ENCODE data around the gene RPP30.

The RPP30 gene

DNA sequence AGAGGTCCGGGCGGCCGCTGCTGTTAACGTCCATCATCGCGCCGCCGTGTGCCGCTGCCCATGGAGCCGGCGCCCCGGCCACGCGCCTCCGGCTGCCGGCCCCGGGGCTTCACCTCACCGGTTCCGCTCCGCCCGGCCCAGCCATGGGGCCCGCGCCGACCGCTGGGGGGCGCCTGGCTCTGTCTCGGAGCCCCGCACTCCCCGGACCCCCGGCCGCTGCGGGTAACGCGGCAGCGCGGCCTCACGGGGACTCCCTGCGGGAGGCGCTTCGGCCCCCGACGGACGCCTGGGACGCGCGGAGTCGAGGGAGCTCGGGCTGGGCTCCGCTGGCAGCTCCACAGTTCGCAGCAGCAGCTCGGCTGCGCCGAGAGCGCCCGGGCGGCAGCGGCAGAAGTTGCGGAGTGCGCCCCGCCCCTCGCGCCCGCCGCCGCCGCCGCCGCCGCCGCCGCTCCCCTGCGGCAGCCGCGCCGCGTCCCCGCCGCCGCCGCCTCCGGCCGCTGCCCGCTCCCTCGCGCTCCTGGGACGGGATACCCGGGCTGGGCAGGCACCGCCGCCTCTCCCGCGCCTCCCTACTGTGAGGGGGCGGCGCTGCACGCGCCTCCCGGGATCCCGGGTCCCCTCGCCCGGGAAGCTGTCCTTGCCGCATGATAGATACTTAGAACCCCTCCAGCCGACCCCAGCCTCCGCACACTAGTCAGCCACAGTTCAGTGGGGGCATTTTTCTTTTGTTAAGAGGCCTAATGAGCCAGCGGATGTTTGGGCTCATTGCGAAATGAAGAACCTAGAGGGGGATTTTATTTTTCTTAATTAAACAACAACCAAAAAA, 13.9 kb upstream of the RPP30 start, which contains the start of gene HTR7:
TSS of gene HTR7 (minus strand) at position 405 of the 826 bp plus-strand sequence. CDS start at position 37, 368 bp downstream.
- TF ChIP-seq, protein P1, sequence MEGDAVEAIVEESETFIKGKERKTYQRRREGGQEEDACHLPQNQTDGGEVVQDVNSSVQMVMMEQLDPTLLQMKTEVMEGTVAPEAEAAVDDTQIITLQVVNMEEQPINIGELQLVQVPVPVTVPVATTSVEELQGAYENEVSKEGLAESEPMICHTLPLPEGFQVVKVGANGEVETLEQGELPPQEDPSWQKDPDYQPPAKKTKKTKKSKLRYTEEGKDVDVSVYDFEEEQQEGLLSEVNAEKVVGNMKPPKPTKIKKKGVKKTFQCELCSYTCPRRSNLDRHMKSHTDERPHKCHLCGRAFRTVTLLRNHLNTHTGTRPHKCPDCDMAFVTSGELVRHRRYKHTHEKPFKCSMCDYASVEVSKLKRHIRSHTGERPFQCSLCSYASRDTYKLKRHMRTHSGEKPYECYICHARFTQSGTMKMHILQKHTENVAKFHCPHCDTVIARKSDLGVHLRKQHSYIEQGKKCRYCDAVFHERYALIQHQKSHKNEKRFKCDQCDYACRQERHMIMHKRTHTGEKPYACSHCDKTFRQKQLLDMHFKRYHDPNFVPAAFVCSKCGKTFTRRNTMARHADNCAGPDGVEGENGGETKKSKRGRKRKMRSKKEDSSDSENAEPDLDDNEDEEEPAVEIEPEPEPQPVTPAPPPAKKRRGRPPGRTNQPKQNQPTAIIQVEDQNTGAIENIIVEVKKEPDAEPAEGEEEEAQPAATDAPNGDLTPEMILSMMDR (IDR thresholded peaks at IDR 0.05; ENCODE audit: extremely low read depth, missing control alignments) = peak; percentile 43
- peak; percentile 89 for DNase-seq (ENCODE audit: low spot score)

DNA sequence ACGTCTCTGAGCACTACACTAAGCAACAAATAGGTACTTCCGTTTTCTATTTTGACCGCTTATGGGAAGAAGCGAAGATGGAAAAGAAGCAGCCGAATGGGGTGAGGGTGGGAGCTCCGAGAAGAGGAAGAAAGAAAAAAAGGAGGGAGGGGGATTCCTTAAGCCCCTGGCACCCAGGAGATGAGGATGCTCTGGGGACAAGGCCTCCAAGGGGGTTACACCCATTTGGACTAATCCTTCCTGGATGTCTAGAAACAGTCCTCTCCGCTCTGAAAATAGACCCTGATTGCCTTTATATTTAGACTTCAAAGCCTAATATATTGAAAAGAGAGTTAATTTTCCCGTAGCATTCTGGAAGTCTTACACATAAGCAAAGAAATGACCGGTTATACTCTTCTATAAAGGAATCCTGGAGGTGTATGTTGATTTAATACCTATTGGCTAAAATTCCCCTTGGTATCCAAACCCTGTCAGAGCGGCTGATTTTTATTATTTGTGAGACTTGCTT, 13.3 kb upstream of the RPP30 start:
- DNase-seq (ENCODE audit: low spot score) = no peak

GRCh38 chr10:90859321-90859751, 12.4 kb upstream of the RPP30 start:
- TF ChIP-seq, protein P1 (IDR thresholded peaks at IDR 0.05; ENCODE audit: extremely low read depth, missing control alignments) = no peak
- no peak for DNase-seq (ENCODE audit: low spot score)

More for the DNA sequence above, 13.3 kb upstream of the RPP30 start:
- TF ChIP-seq, protein P1 (IDR thresholded peaks at IDR 0.05; ENCODE audit: extremely low read depth, missing control alignments) = no peak

- DNase-seq (ENCODE audit: low spot score) = no peak
- TF ChIP-seq, protein P1 (IDR thresholded peaks at IDR 0.05; ENCODE audit: extremely low read depth, missing control alignments) = no peak
Observed at GRCh38 chr10:90860790-90861189, 11.0 kb upstream of the RPP30 start.

GRCh38 chr10:90862908-90863514, 8.8 kb upstream of the RPP30 start:
- TF ChIP-seq, protein P1 (IDR thresholded peaks at IDR 0.05; ENCODE audit: extremely low read depth, missing control alignments) = peak; percentile 31
- DNase-seq (ENCODE audit: low spot score) = peak; percentile 39

DNA sequence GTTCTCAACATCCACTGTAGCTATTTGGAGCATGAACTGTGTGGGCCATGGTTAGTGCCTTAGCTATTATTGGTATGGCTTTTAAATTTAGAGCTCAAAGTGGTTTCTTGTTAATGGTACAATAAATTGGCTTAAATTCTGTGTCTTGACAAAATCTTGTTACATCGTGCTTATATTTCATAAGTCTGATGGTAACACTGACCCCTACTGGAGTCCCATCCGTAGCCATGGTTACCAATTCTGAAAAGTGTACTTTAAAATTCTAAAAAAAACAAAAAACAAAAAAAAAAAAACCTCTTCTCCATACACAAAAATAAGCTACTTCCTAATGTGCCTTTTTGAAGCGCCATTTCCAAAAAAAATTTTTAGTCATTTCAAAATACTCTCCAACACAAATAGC, 6.4 kb upstream of the RPP30 start:
- DNase-seq (ENCODE audit: low spot score) = no peak
- TF ChIP-seq, protein P1 (IDR thresholded peaks at IDR 0.05; ENCODE audit: extremely low read depth, missing control alignments) = no peak

- TF ChIP-seq, protein P1 (IDR thresholded peaks at IDR 0.05; ENCODE audit: extremely low read depth, missing control alignments) = no peak
- no peak for DNase-seq (ENCODE audit: low spot score)
Observed at GRCh38 chr10:90866050-90866598, 5.7 kb upstream of the RPP30 start.

All from GM20000 (cell line).